Mesodermal cell (in vitro differentiated cells): ENCODE measurements around the gene TEKT5.

Experiments
- H3K27ac ChIP-seq: 2 replicates; pipeline ENCODE4 v1.7.0; 2013; ENCODE audit warnings: mild to moderate bottlenecking, low read depth, low read length, moderate library complexity; ENCODE audit not compliant: severe bottlenecking
- H3K36me3 ChIP-seq: 2 replicates; pipeline ENCODE4 v1.7.1; 2013; ENCODE audit warnings: mild to moderate bottlenecking, low read length, moderate library complexity; ENCODE audit not compliant: control insufficient read depth, insufficient read depth
- H3K4me1 ChIP-seq: one replicate; pipeline ENCODE4 v1.7.1; 2013; ENCODE audit warnings: mild to moderate bottlenecking, low read length; ENCODE audit not compliant: insufficient read depth, control insufficient read depth, poor library complexity, severe bottlenecking
- H3K4me3 ChIP-seq: 2 replicates; pipeline ENCODE4 v1.7.0; 2013; ENCODE audit warnings: low read length, control low read depth, mild to moderate bottlenecking; ENCODE audit not compliant: insufficient read depth, poor library complexity, severe bottlenecking; ENCODE audit errors: extremely low read depth
- H3K9me3 ChIP-seq: 2 replicates; pipeline ENCODE4 v1.7.1; 2013; ENCODE audit warnings: mild to moderate bottlenecking, low read length, moderate library complexity; ENCODE audit not compliant: control insufficient read depth
- WGBS, 2 experiments: methylation state at CpG; one replicate each; pipeline ENCODE4 v1.1.5; 2013; ENCODE audit warnings: missing lambda C conversion rate in 2 of 2; ENCODE audit not compliant: insufficient coverage in 2 of 2; 5-methylcytosine and 5-hydroxymethylcytosine counted together

The TEKT5 gene

GRCh38 chr16:10608687-10609401 is 85.9 kb downstream of the TEKT5 start:
- no peaks in the 10 kb centered on the region for H3K9me3 ChIP-seq
- no peaks in the 10 kb centered on the region for H3K36me3 ChIP-seq
- peaks cover 20% of the 10 kb centered on the region for H3K4me1 ChIP-seq
- WGBS, 2 experiments: 80 to 85% methylated on average over 8 to 10 of the region's 11 CpGs
- H3K4me3 ChIP-seq: no peak overlapping the region
- peak overlapping the region; percentile 72 for H3K27ac ChIP-seq

GRCh38 chr16:10607157-10607556 is 87.6 kb downstream of the TEKT5 start:
- H3K4me3 ChIP-seq: no peak overlapping the region
- H3K27ac ChIP-seq: no peak overlapping the region
- H3K4me1 ChIP-seq: peaks cover 20% of the 10 kb centered on the region
- no CpG with 5 or more reads among the region's 3 CpGs for WGBS, 2 experiments
- no peaks in the 10 kb centered on the region for H3K36me3 ChIP-seq
- H3K9me3 ChIP-seq: no peaks in the 10 kb centered on the region

- peaks cover 24% of the 10 kb centered on the region for H3K4me1 ChIP-seq
These were observed 88.1 kb downstream of the TEKT5 start for GRCh38 chr16:10606607-10607006.

DNA sequence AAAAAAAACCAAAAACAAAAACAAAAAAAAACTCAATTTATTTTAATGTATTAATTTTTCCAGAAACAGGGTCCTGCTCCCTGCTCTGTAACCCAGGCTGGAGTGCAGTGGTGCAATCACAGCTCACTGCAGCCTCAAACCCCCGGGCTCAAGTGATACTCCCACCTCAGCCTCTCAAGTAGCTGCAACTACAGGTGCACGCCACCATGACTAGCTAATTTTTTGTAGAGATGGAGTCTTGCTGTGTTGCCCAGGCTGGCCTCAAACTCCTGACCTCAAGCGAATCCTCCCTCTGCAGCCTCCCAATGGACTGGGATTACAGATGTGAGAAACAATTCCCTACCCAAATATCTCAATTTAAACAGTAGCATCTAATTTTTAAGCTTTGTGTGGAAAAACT is 89.1 kb downstream of the TEKT5 start:
- H3K27ac ChIP-seq: no peak overlapping the region
- H3K36me3 ChIP-seq: no peaks in the 10 kb centered on the region
- H3K9me3 ChIP-seq: no peaks in the 10 kb centered on the region
- WGBS, 2 experiments: 100% methylated on average over 2 of the region's 3 CpGs; no CpG with 5 or more reads in 1 of the 2 experiments
- H3K4me1 ChIP-seq: peaks cover 26% of the 10 kb centered on the region
- H3K4me3 ChIP-seq: no peak overlapping the region

More at GRCh38 chr16:10606607-10607006, 88.1 kb downstream of the TEKT5 start:
- no peaks in the 10 kb centered on the region for H3K9me3 ChIP-seq
- WGBS, 2 experiments: 40 to 55% methylated on average over 3 to 4 of the region's 6 CpGs
- H3K4me3 ChIP-seq: no peak overlapping the region
- no peaks in the 10 kb centered on the region for H3K36me3 ChIP-seq
- H3K27ac ChIP-seq: no peak overlapping the region

DNA sequence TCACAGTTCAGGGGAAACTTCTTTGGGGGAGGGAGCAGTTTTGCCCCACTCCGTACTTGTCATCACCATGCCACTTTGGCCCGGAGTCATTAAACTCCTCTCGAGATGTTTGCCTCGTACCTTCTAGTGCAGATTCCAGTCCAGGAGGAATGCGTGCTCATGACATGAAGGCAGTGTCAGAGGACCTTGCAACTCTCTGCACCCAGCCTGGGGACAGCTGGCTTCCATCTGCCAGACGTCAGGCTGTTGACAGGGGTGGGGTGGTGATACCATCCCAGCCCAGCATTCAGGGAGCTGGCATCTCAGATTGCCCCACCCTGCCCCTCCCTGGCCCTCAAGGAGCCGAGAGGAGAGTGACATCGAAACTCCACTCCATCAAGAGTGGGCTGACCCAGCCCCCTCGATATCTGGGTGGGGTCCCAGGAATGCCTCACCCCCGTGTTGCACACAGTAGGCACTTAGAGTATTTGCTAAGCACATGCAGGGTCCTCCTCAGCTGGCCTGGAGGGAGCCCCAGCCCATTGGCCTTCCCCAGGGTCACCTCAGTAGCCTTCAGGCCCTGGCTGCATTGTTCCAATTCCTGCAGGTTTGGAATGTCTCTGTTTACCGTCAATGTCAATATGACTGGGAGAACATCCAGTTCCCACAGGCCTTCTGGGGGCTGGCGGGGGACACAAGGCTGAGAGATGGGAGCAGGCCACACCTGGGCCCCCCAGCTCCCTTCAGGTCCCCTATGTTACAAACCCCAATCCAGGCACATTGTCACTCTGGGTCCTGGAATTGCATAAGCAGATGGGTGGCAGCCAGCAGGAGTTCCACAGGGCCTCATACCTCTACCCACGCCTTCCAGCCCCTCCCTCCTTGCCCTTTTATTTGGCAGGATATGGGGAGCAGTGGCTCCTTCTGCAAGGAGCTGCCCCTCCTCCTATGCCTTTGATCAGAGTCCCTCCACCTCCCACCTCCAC is 93.0 kb downstream of the TEKT5 start:
- Histone ChIP-seq H3K36me3 (no peaks in the 10 kb centered on the region), H3K27ac (peak overlapping the region; percentile 68), H3K4me3 (no peak overlapping the region), H3K4me1 (peaks cover 7% of the 10 kb centered on the region), H3K9me3 (no peaks in the 10 kb centered on the region)
- WGBS, 2 experiments: 76 to 80% methylated on average over 8 to 11 of the region's 13 CpGs

GRCh38 chr16:10600782-10601443 is 93.8 kb downstream of the TEKT5 start:
- peaks cover 7% of the 10 kb centered on the region for H3K4me1 ChIP-seq
- H3K9me3 ChIP-seq: no peaks in the 10 kb centered on the region
- no peak overlapping the region for H3K4me3 ChIP-seq
- WGBS, 2 experiments: 84 to 85% methylated on average over 7 of the region's 12 CpGs
- H3K27ac ChIP-seq: peak overlapping the region; percentile 68
- H3K36me3 ChIP-seq: no peaks in the 10 kb centered on the region

- no peaks in the 10 kb centered on the region for H3K9me3 ChIP-seq
- H3K27ac ChIP-seq: no peak overlapping the region
- 90% methylated on average over 5 of the region's 7 CpGs; no CpG with 5 or more reads in 1 of the 2 experiments for WGBS, 2 experiments
- H3K4me1 ChIP-seq: peaks cover 7% of the 10 kb centered on the region
- H3K36me3 ChIP-seq: no peaks in the 10 kb centered on the region
- no peak overlapping the region for H3K4me3 ChIP-seq
These were observed 95.1 kb downstream of the TEKT5 start for GRCh38 chr16:10599626-10600025.

DNA sequence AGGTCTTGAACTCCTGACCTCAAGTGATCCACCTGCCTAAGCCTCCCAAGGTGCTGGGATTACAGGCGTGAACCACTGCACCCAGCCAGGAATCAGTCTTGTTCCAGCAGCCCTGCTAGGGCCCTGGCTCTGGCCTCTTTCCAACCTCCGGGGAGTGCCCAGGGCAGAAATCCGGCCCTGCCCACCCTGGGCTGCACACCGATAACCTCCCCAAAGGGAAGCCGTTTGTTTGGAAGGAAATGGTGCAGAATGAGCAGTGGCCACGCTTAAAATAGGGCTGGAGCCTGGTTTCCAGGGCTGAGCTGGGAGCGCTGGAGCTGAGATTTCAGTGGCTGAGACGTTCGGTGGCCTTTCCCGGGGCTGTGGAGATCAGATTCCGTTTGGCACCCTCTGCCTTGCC is 96.6 kb downstream of the TEKT5 start:
- Histone ChIP-seq H3K9me3 (no peaks in the 10 kb centered on the region), H3K36me3 (no peaks in the 10 kb centered on the region), H3K4me1 (peaks cover 7% of the 10 kb centered on the region), H3K27ac (no peak overlapping the region), H3K4me3 (no peak overlapping the region)
- WGBS, 2 experiments: 90 to 91% methylated on average over 11 of the region's 11 CpGs

DNA sequence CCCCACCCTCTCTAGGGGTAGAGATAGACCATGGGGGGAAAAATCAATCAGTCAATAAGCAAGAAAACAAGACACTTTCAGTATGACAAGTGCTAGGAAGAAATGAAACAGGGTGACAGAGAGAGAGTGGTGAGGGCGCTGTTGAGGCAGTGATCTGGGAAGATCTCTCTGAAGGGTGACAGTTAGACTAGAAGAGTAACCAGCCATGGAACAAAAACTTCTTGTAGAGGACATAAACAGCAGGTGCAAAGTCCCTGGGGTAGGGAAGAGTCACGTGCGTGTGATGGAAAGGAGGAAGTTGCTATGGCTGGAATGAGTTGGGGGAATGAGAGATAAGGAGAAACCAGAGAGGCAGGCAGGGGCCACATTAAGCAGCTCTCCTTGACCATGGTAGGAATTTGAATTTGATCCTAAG is 97.5 kb downstream of the TEKT5 start:
- Histone ChIP-seq H3K4me1 (peaks cover 7% of the 10 kb centered on the region), H3K4me3 (no peak overlapping the region), H3K27ac (no peak overlapping the region), H3K9me3 (no peaks in the 10 kb centered on the region), H3K36me3 (no peaks in the 10 kb centered on the region)
- 90 to 94% methylated on average over 3 of the region's 3 CpGs for WGBS, 2 experiments

GRCh38 chr16:10594312-10594950 is 100.3 kb downstream of the TEKT5 start:
- Histone ChIP-seq H3K27ac (no peak overlapping the region), H3K9me3 (no peaks in the 10 kb centered on the region), H3K4me1 (no peaks in the 10 kb centered on the region), H3K4me3 (no peak overlapping the region), H3K36me3 (no peaks in the 10 kb centered on the region)
- WGBS, 2 experiments: 91 to 93% methylated on average over 6 to 9 of the region's 9 CpGs
